Spinal cord (tissue), 10 donors: ENCODE results near the gene HOXA1. TPM values are rescaled to one million over a fixed set of nuclear protein-coding genes. Genes with fewer than 3 reads are reported as not detected.

Experiments used
- DNase-seq, 6 donors: peaks; one replicate each; pipeline versions ENCODE4 v3.0.0 to v3.0.0-alpha.2; 2013 to 2015; ENCODE audit warnings: low spot score in 6 of 6, low read depth in 4 of 6
- H3K27ac ChIP-seq: one replicate; pipeline ENCODE4 v1.5.1; 2013; ENCODE audit warnings: low read depth, low read length, control low read depth
- H3K27me3 ChIP-seq: one replicate; pipeline ENCODE4 v1.6.1; 2013; ENCODE audit warnings: low read length; ENCODE audit not compliant: control insufficient read depth, insufficient read depth
- H3K36me3 ChIP-seq: one replicate; pipeline ENCODE4 v1.6.1; 2013; ENCODE audit warnings: low read length; ENCODE audit not compliant: control insufficient read depth, insufficient read depth
- H3K4me1 ChIP-seq: one replicate; pipeline ENCODE4 v1.6.1; 2013; ENCODE audit warnings: low read length; ENCODE audit not compliant: control insufficient read depth, insufficient read depth
- H3K4me3 ChIP-seq: one replicate; pipeline ENCODE4 v1.5.1; 2013; ENCODE audit warnings: low read depth, low read length, control low read depth
- H3K9me3 ChIP-seq: one replicate; pipeline ENCODE4 v1.6.1; 2013; ENCODE audit warnings: low read length; ENCODE audit not compliant: control insufficient read depth, insufficient read depth
- WGBS: methylation state at CpG from one replicate; pipeline ENCODE4 v1.1.5; 2013; ENCODE audit warnings: missing lambda C conversion rate; ENCODE audit not compliant: insufficient coverage; 5-methylcytosine and 5-hydroxymethylcytosine counted together
- polyA plus RNA-seq, 2 donors: library from polyadenylated mRNA; unstranded; fragments of 120-200 nt; gene quantifications; one replicate each; pipeline ENCODE4 v1.2.1, GENCODE V29; 2013; ENCODE audit not compliant: insufficient read length in 2 of 2
- total RNA-seq, 2 donors: library from RNA; depleted of rRNA in 1 of 2; stranded (reverse); fragments of 120-200 nt in 1 of 2; fragments of >200 nt in 1 of 2; gene quantifications; one replicate each; pipeline versions ENCODE4 v1.2.3 to v1.2.4, GENCODE V29; 2013 to 2014
- donor health status: healthy.

The HOXA1 gene
- total and polyA plus RNA-seq, 4 donors = 1.2 to 3.9 (median 2.3) TPM

DNA sequence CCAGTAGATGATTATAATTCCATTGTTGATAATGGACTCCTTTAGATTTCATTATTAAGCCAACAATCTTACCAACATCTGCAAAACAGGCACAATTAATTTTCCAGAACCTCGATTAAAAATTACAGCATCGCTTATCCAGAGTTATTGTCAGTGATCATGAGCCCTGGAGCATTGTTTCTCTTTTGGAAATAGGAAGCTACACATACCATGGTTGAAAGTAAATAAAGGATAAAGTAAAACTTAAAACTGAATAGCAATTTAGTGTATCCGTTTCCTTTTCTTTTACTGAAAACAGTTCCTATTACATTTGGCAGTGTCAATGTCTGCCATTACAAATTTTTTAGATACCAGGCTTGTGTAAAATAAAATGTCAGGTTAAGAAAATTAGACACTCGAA, 16.6 kb upstream of the HOXA1 start:
- H3K4me1 ChIP-seq = peaks cover 60% of the 10 kb centered on the region
- H3K27me3 ChIP-seq = peaks cover 5% of the 10 kb centered on the region
- DNase-seq = peak in 1 of 6 donors; percentile 43
- H3K4me3 ChIP-seq = peak overlapping the region; percentile 65
- peak overlapping the region; percentile 98 for H3K27ac ChIP-seq
- no peaks in the 10 kb centered on the region for H3K9me3 ChIP-seq
- WGBS = no CpG with 5 or more reads among the region's 4 CpGs
- H3K36me3 ChIP-seq = peaks cover 30% of the 10 kb centered on the region

DNA sequence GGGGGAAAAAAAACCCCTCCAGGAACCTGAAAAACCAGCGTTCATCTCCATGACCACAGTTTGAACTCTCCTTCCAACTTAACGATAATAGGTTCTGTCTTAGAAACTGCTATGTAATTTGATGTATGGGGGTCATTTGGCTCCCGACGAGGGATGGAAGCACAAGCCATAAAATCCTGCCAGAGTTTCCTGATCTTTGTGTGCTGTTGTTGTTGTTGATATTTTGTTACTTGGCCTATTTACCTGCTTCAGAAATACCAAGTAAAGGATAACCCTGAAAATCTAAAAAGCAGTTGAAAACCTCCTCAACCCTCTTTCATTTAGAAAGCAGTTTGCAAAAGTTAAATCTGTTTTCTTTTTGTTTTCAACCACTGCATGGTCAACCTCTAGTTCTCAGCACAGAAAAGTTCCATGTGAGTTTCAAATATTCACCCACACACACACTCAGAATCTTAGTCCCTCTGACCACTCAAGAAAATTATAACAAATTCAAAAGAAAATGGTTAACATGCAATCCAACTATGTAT, 16.0 kb upstream of the HOXA1 start:
- Histone ChIP-seq H3K27me3 (no peaks in the 10 kb centered on the region), H3K4me1 (peaks cover 55% of the 10 kb centered on the region), H3K9me3 (no peaks in the 10 kb centered on the region), H3K27ac (peak overlapping the region; percentile 98), H3K4me3 (peak overlapping the region; percentile 65), H3K36me3 (peaks cover 26% of the 10 kb centered on the region)
- peak in 3 of 6 donors; percentile 4 to 87 (median 64) for DNase-seq
- WGBS = no CpG with 5 or more reads among the region's 4 CpGs

DNA sequence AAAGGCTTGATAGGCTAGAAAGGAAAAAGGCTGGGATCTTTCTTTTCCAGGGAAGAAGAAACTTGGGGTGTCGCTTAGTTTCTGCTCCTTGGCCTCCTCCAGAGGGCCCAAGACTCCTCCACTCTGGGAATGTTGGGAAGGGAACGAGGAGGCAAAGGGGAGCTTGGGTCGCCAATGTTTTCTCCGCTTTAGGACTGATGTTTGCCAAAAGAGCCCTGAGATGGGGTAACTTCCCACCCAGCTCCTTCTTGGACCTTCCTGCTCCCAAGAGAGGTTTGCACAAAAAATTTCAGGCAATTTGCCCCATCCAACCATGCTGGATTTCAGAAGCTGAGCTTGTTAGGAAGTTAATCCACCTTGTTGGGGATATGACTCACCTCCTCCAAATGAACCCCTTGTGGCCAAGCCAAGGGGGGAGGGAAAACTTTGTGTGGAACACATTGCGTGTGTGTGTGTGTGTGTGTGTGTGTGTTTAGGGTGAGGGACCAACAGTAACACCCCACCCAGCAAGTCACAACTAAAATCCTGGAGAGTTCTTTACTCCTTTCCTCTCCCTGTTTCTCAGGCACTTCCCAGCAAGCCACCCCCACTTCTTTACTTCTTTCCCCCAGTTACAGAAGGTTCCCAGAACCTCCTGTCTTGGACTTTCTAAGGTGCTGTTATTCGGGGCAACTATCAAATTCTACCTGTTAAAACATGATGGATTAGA, 15.4 kb upstream of the HOXA1 start:
- Histone ChIP-seq H3K36me3 (peaks cover 30% of the 10 kb centered on the region), H3K4me3 (peak overlapping the region; percentile 65), H3K27ac (peak overlapping the region; percentile 98), H3K9me3 (no peaks in the 10 kb centered on the region), H3K27me3 (peaks cover 4% of the 10 kb centered on the region), H3K4me1 (peaks cover 61% of the 10 kb centered on the region)
- DNase-seq = peak in 2 of 6 donors; percentile 42 to 49
- 0% methylated on average over 1 of the region's 6 CpGs for WGBS

DNA sequence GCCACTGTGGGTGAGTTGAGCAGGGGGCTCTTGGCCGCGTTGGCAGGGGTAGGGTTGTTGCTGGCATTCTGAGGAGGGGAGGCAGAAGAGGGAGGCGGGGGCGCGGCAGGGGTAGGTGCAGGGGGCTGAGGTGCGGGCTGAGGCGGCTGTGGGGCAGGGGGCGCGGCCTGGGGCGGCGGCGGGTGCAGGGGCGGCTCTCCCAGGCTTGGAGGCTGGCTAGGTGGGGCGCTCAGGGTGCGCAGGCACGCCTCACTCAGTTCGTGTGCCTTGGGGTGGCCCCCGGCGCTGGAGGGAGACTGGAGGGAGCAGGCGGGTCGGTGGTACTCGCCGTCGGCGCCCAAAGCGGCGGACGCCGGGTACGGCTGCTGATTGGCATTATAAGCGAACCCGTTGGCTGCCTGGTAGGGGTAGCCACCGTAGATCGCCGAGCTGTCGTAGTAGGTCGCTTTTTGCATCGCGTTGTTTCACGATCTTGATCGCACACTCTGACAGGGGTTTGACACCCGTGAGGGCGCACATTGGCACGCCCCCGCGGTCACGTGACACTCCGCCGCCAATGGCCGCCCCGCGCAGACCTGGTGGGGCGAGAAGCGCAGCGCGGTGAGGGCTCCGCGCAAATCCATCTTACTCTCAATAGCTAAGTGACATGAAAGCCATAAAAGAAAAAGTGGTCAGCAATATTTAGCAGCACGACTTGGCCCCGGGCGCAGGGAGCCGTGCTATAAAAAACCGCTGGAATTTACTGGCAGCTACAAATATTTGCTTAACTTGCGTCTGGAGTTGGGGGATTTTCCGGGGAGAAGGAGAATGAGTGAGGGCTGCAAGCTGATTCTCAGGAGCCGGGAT, 14.6 kb upstream of the HOXA1 start:
- H3K36me3 ChIP-seq = peaks cover 23% of the 10 kb centered on the region
- peak overlapping the region; percentile 98 for H3K27ac ChIP-seq
- peaks cover 60% of the 10 kb centered on the region for H3K4me1 ChIP-seq
- WGBS = 7% methylated on average over 66 of the region's 66 CpGs
- DNase-seq = peak in 3 of 6 donors; percentile 36 to 98 (median 88)
- H3K27me3 ChIP-seq = peaks cover 4% of the 10 kb centered on the region
- no peaks in the 10 kb centered on the region for H3K9me3 ChIP-seq
- peak overlapping the region; percentile 65 for H3K4me3 ChIP-seq

DNA sequence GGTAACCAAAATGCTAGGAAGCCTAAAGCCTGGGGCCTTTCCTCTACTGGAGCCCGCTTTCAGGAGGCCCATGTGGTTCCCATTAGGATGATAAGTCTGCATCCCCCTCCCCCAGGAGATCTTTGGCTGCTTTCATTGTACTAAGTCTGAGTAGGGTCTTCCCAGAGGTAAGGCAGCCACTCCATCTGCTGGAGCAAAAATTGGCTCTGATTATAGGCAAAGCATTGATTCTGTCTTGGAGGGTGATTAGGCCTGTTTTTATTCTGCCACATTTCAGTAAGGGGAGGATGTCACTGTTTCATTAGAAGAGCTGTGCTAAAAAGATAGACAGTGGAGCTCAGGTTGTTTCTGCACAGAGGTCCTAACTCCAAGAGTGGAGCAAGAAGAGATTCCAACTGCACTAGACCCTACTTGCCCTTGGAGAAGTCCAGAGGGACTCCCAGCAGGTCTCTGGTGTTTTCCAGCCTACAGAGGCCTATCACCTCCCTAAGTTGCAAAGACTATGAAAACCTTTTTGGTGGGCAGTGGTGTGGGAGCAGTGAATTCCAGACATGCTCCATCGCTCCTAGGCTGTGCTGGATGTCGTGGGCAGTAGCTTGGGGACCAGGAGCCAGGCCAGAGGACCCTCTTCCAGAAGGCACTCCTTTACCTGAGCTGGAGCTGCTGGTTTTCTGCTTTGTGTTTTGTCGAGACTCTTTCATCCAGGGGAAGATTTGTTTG, 13.8 kb upstream of the HOXA1 start:
- peaks cover 4% of the 10 kb centered on the region for H3K27me3 ChIP-seq
- H3K9me3 ChIP-seq = no peaks in the 10 kb centered on the region
- no peak overlapping the region for H3K4me3 ChIP-seq
- H3K36me3 ChIP-seq = peaks cover 22% of the 10 kb centered on the region
- H3K27ac ChIP-seq = peak overlapping the region; percentile 98
- peak in 3 of 6 donors; percentile 28 to 87 (median 54) for DNase-seq
- WGBS = 48% methylated on average over 3 of the region's 4 CpGs
- H3K4me1 ChIP-seq = peaks cover 63% of the 10 kb centered on the region

DNA sequence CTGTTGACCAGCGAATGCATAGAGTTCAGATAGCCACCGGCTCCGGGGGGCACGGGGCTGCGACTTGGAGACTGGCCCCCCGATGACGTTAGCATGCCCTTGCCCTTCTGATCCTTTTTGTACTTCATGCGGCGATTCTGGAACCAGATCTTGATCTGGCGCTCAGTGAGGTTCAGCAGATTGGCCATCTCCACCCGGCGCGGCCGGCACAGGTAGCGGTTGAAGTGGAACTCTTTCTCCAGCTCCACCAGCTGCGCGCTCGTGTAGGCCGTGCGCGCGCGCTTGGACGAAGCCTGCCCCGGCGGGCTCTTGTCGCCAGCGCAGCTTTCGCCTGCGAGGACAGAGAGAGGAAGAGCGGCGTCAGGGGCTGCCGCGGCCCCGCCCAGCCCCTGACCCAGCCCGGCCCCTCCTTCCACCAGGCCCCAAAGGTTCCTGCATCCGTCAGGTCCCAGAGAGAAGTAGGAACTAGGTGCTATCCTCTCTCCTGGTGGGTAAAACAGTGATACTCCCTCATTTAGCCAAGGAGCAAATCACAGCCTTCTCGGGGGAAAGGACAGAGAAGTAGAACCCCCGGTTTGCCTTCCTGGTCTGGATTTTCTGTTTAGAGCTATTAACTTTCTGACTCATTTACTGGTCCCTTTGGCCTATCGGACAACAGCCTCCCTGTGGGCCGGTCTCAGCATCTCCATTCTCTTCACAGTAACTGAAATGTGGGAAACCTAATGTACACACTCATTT, 12.8 kb upstream of the HOXA1 start:
- Histone ChIP-seq H3K4me3 (peak overlapping the region; percentile 85), H3K9me3 (no peaks in the 10 kb centered on the region), H3K27me3 (peaks cover 4% of the 10 kb centered on the region), H3K27ac (peak overlapping the region; percentile 98), H3K4me1 (peaks cover 74% of the 10 kb centered on the region), H3K36me3 (peaks cover 24% of the 10 kb centered on the region)
- 12% methylated on average over 35 of the region's 41 CpGs for WGBS
- DNase-seq = peak in 3 of 6 donors; percentile 40 to 80 (median 74)

DNA sequence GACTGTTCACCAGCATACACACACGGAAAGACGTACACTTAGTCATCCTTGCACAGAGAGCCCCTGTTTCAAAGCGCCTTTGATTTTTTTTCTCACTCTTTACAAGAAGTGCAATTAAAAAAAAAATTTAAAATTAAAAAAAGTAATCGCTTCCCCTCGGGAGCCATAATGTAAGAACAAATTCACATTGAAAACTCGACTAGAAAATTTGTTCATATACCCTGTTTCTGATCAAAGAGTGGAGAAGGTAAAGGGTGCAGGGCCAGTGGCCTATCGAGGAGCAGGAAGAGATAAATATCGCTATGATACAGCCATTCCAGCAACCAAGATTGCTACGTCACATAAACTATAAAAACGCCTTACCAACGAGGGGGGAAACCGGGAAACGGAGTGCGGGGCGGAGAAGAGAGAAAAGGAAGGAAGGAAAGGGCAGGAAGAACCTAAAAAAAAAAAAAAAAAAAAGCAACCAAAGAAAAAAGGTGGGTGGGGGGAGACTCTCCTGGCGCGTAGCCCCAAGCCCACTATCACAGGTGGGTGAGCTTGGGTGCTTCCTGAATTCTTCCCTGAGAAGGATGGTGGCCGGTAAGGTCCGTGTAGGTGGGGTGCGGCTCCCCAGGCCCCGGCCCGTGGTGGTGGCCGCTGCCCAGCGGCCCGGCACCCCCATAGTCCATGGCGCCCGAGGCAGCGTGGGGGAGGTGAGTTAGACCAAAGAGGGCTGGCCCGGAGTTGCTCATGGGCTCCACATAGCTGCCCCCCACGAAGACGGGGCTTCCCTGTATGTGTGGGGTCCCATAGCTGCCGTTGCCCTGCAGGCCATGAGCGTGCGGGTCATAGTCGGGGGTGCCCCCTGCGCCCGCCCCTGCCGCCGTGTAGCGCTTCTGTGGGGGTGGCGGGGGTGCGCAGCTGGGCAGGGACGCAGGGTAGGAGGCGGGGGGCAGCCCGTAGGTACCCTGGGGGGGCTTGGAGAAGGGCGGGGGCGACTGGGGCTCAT, 11.9 kb upstream of the HOXA1 start:
- Histone ChIP-seq H3K4me1 (peaks cover 78% of the 10 kb centered on the region), H3K27ac (peak overlapping the region; percentile 98), H3K36me3 (peaks cover 27% of the 10 kb centered on the region), H3K27me3 (peaks cover 8% of the 10 kb centered on the region), H3K9me3 (no peaks in the 10 kb centered on the region), H3K4me3 (peak overlapping the region; percentile 85)
- WGBS = 13% methylated on average over 34 of the region's 47 CpGs
- DNase-seq = peak in 4 of 6 donors; percentile 35 to 87 (median 56)

DNA sequence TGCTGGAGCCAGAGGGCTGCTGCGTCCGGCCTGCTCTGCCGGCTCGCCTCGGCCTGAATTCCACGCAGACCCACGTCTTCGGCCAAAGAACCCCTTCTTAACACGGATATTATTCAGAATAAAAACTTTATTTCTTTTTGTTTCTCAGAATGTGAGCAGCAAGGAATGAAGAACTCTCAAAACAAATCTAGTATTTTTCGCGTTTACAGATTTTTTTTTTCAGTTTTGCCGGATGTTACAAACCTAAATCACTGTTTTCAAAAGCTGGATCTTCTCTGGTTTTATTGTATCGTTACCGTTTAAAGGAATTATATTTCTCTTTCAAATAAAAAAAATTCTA, 11.1 kb upstream of the HOXA1 start:
- H3K9me3 ChIP-seq = no peaks in the 10 kb centered on the region
- peaks cover 8% of the 10 kb centered on the region for H3K27me3 ChIP-seq
- 14% methylated on average over 5 of the region's 14 CpGs for WGBS
- peak in 1 of 6 donors; percentile 22 for DNase-seq
- peak overlapping the region; percentile 98 for H3K27ac ChIP-seq
- peak overlapping the region; percentile 85 for H3K4me3 ChIP-seq
- peaks cover 79% of the 10 kb centered on the region for H3K4me1 ChIP-seq
- H3K36me3 ChIP-seq = peaks cover 27% of the 10 kb centered on the region
